Fibroblast of skin of abdomen (primary cell): ENCODE results near the gene POLD4.

Experiments used
- DNase-seq: peaks from one replicate; pipeline ENCODE4 v3.0.0-alpha.2; 2013

POLD4 gene

DNA sequence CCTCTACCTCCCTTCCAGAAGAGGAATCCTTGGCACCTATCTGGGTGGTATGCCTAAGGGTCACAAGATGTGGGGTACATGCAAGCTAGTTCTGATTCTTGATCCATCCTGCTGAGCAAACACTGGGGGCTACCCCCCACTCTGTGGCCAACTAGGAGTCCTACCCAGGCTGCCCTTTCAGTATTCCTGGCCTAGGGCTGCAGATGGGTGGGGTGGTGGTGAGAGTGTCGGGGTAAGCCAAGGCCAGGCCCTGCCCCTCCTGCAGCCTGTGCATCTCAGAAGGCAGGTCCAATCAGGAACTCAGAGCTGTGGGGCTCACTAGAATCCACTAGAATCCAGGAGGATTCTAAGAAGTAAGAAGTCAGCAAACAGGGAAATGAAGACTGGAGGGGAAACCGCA lies 39.1 kb downstream of the POLD4 start:
- no peak for DNase-seq

DNA sequence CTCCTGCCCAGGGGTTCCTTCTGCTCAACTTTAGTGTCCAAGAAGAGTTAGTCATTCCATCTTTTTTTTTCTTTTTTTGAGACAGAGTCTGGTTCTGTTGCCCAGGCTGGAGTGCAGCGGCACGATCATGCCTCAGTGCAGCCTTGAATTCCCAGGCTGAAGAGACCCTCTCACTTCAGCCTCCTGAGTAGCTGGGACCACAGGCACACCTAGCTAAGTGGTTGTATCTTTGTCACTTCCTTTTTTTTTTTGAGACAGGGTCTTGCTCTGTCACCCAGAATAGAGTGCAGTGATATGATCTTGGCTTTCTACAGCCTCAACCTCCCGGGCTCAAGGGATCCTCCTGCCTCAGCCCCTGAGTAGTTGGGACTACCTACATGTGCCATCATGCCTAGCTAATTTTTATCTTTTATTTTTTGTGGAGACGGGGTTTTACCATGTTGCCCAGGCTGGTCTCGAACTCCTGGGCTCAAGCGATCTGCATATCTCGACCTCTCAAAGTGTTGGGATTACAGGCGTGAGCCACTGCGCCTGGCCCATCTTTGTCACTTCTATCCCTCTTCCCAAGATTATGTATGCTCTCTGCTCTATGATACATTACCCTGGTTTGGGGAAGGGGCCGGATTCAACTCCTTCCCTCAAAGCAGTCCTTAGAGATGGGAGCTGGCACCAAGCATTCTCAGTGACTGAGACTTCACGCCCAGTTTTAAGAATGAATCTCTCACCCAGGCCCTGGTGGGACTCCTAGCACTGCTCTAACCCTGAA lies 40.0 kb downstream of the POLD4 start:
- no peak for DNase-seq

DNA sequence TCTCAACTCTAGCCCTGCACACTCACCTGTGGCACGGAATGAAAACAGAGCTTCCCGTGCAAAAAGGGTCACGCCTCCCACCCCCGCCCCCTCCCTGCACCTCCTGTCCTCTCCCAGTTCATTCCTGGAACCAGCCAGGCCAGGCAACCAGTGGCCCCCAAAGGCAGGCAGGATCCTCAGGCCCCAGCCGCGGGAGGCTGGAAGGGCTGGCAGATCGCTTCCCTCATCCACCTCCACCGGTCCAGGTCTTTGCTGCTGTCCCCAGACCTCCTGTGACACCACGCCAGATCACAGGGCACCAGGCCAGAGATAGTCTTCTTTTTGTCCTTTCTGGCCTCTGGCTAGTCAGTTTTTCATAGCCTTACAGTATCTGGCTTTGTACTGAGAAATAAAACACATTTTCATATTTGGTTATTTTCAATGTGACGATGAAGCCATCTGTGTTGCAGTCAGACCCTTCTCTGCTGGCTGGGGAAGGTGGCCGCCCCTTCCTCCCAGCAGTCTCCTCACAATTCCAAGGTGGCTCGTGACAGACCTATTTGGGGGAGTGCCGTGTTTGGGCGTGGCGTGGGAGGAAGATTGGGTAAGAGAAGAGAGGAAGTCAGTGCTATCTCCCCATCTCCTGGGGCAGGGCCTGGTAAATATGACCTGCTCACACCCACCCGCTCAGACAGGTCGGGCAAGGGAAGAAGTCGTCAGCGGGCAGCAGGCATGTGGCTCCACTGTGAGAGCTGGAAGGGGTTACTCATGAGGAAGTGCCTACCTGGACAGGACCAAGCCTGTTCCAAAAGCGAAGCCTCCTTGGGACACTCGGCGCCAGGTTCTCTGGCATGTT lies 40.9 kb downstream of the POLD4 start:
- DNase-seq: no peak

DNA sequence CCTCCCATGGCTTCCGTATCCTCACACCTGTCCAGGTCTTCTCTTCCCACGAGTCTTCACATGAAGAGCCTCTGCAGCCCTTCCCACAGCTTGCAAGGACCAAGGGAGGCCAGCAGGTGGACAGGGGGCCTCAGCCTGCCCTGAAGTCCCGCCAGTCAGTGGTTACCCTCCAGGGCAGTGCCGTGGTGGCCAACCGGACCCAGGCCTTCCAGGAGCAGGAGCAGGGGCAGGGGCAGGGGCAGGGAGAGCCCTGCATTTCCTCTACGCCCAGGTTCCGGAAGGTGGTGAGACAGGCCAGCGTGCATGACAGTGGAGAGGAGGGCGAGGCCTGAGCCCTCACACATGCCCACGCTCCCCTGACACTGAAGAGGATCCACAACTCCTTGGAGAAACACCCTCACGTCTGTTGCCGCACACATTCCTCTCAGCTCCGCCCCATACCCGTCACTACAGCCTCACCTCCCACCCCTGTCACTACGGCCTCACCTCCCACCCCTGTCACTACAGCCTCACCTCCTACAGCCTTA lies 41.7 kb downstream of the POLD4 start:
- no peak for DNase-seq

- DNase-seq: no peak
Observed at GRCh38 chr11:67311051-67311555, 42.2 kb downstream of the POLD4 start.

DNA sequence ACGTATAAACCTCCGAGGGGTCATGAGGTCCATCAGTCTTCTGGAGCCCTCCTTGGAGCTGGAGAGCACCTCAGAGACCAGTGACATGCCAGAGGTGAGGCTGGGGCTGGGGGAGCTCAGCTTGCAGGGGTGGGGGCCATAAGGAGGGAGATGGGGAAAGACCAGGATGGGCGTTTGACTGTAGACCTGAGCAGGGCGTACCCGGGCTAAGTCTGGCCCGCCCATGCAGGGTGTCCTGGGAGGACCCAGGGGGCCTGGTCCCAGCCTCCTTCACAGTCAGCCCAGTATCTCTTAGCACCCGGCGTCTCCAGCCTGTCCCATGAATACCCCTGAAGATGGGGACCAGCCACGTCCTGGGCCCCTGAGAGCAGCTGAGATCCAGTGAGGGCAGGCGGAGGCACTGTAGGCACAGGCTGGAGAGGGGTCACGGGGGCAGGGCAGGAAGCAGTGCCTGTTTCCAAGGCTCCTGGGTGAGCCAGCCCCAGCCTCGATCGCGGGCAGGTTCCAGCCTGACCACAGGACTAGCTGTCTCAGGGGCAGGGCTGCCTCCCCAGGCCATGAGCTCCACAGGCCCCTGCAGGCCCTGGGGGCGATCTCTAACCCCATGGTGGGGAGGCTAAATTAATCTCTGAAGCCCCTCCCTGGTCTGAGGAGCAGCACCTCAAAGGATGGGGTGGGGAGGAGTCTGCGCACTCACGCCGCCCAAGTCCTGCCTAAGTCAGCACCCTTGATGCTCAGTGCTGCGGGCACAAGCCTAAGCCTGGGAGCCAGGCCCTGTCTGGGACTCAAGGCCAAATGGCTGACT lies 42.9 kb downstream of the POLD4 start:
- no peak for DNase-seq

DNA sequence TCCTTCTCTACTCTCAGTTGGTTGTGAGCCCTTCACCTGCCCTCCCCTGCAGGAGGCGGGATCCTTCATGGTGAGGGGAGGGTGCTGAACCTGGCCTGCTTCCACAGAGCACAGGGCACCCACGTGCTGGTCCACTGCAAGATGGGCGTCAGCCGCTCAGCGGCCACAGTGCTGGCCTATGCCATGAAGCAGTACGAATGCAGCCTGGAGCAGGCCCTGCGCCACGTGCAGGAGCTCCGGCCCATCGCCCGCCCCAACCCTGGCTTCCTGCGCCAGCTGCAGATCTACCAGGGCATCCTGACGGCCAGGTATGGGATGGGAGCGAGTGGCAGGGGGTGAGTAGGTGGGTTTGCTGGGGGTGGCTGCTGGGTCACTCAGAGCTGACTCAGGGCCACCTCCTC lies 43.7 kb downstream of the POLD4 start:
- no peak for DNase-seq

DNA sequence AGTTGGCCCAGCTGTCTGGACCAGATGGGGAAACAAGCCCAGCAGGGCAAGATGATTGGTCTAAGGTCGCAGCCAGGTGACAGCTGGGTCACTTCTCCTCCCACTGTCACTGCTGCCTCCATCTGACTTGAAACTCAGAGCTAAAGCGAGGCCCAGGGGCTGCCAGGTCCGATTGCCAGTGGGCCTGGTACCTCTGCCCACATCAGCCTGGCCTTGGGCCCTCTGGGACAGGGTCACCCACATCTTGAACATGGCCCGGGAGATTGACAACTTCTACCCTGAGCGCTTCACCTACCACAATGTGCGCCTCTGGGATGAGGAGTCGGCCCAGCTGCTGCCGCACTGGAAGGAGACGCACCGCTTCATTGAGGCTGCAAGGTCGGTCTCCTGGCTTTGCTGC lies 44.2 kb downstream of the POLD4 start:
- DNase-seq: no peak

- no peak for DNase-seq
Observed at GRCh38 chr11:67308031-67308866, 45.1 kb downstream of the POLD4 start.

- no peak for DNase-seq
Observed at GRCh38 chr11:67307545-67308001, 45.8 kb downstream of the POLD4 start.

GRCh38 chr11:67306769-67307544 lies 46.4 kb downstream of the POLD4 start:
- no peak for DNase-seq

DNA sequence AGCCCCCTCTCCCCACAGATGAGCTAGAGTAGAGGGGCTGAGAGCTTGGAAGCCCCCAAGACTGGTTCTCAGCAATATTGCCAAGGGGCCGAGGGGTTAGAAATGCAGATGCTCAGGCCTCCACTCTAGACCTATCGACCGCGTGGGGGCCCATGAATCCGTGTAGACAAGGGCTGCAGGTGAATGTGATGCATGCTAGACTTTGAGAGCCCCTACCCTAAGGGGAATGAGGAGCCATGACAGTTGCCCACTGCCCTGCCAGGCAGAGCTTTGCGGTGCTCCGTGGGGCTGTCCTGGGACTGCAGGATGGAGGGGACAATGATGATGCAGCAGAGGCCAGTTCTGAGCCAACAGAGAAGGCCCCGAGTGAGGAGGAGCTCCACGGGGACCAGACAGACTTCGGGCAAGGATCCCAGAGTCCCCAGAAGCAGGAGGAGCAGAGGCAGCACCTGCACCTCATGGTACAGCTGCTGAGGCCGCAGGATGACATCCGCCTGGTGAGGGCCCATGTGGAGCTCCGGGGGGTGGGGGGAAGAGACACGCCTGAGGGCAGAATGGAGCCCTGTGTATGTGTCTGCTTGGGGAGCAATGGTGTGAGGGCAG lies 48.7 kb downstream of the POLD4 start:
- DNase-seq: no peak

DNA sequence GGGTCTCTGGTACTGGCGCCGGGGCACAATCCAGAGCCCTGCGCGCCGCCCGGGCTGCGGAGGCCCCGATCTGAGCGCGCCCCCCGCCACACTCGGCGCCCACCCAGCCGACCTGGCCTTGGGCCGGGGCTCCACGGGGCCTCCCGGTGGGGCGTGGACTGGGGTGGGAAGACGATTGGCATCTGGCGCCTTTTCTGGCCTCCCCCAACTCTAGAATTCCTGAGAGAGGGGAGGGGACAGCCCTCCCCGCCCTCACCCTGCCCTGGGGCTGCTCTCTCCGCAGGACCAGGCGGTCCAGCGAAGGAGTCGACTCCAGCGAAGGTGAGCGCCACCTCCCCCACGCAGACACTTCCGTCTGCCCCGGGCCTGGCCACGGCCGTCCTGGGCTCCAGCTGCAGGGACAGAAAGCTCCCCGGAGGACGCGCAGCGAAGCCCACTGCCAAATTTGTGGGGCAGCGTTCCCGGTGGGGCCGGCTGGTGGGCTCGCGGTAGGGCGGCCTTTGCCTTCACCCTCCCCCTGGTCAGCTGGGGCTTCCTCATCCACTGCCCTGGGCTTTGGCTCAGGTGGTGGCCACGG lies 49.4 kb downstream of the POLD4 start:
- no peak for DNase-seq

- DNase-seq: peak; percentile 38
Observed at GRCh38 chr11:67303132-67303834, 50.1 kb downstream of the POLD4 start, which contains the start of gene SSH3. Gene SSH3 (plus strand): TSS chr11:67303530. CDS start chr11:67303626, 96 bp downstream.

- no peak for DNase-seq
Observed at GRCh38 chr11:67302571-67303131, 50.7 kb downstream of the POLD4 start.

DNA sequence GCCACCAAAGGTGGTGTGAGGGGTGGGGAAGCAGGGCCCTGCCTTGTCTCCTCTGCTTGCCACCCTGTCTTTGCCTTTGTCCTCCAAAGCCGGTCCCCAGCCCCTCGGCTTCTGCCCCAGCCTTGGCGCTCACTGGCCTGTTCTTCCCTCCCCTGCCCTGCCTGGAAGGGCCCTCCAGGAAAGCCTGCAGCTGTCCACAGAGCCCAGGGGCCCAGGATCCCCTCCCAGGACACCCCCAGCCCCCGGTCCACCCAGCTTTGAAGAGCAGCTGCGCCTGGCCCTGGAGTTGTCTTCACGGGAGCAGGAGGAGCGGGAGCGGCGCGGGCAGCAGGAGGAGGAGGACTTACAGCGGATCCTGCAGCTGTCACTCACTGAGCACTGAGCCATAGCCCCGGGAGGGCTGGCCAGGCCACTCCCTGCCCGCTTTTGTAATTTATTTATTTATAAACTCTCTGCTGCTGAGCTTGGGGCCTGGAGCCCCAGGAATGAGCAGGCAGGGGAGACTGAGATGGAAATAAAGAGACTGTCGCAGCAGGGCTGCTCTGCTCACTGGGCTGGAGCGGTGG lies 51.3 kb downstream of the POLD4 start:
- DNase-seq: no peak

- no peak for DNase-seq
Observed at GRCh38 chr11:67301313-67301921, 51.9 kb downstream of the POLD4 start.
